Measurements from ENCODE around the gene HOXB5. TPM values are rescaled to one million over a fixed set of nuclear protein-coding genes. Genes with fewer than 3 reads are reported as not detected.

Gene HOXB5
- total and polyA plus RNA-seq, 12 donors = 0.06 to 0.18 (median 0.15) TPM; not detected in 9

- TF ChIP-seq, protein P1, sequence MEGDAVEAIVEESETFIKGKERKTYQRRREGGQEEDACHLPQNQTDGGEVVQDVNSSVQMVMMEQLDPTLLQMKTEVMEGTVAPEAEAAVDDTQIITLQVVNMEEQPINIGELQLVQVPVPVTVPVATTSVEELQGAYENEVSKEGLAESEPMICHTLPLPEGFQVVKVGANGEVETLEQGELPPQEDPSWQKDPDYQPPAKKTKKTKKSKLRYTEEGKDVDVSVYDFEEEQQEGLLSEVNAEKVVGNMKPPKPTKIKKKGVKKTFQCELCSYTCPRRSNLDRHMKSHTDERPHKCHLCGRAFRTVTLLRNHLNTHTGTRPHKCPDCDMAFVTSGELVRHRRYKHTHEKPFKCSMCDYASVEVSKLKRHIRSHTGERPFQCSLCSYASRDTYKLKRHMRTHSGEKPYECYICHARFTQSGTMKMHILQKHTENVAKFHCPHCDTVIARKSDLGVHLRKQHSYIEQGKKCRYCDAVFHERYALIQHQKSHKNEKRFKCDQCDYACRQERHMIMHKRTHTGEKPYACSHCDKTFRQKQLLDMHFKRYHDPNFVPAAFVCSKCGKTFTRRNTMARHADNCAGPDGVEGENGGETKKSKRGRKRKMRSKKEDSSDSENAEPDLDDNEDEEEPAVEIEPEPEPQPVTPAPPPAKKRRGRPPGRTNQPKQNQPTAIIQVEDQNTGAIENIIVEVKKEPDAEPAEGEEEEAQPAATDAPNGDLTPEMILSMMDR (IDR thresholded peaks at IDR 0.05) = no peak
- Histone ChIP-seq H3K36me3 (no peaks in the 10 kb centered on the region), H3K9me3 (peaks cover 0 to 8% (median 0%) of the 10 kb centered on the region in 11 donors), H3K27ac (no peak overlapping the region), H3K4me1 (peaks cover 3 to 38% (median 19%) of the 10 kb centered on the region in 9 donors), H3K27me3 (peaks cover 67 to 100% (median 98%) of the 10 kb centered on the region in 7 donors), H3K4me3 (no peak overlapping the region)
- ATAC-seq (no peak), DNase-seq (no peak)
- 13 to 27% methylated on average over 17 of the region's 17 CpGs for WGBS, 2 donors
- intact Hi-C loops (cut with DNase I) = no loop called here
Measured at GRCh38 chr17:48600244-48601098, 6.9 kb upstream of the HOXB5 start.

- H3K27ac ChIP-seq = no peak overlapping the region
- DNase-seq (no peak), ATAC-seq (no peak)
- TF ChIP-seq, protein P1 (IDR thresholded peaks at IDR 0.05) = no peak
- peaks cover 3 to 38% (median 19%) of the 10 kb centered on the region in 9 donors for H3K4me1 ChIP-seq
- H3K9me3 ChIP-seq = peaks cover 0 to 8% (median 0%) of the 10 kb centered on the region in 11 donors
- peaks cover 68 to 100% (median 98%) of the 10 kb centered on the region in 7 donors for H3K27me3 ChIP-seq
- WGBS, 2 donors = 32 to 42% methylated on average over 5 of the region's 5 CpGs
- no peak overlapping the region for H3K4me3 ChIP-seq
- H3K36me3 ChIP-seq = no peaks in the 10 kb centered on the region
- intact Hi-C loops (cut with DNase I) = loop anchor here in 3 of 10 donors (10.0 kb wide), 2 partner anchors 255 to 265 kb away; no protein-coding TSS in a partner anchor
Measured at GRCh38 chr17:48599354-48599753, 5.8 kb upstream of the HOXB5 start.

- H3K27me3 ChIP-seq = peaks cover 66 to 100% (median 98%) of the 10 kb centered on the region in 7 donors
- 10 to 18% methylated on average over 7 of the region's 7 CpGs for WGBS, 2 donors
Measured at GRCh38 chr17:48598736-48599135, 5.2 kb upstream of the HOXB5 start.

More at GRCh38 chr17:48598736-48599135, 5.2 kb upstream of the HOXB5 start:
- TF ChIP-seq, protein P1 (IDR thresholded peaks at IDR 0.05) = no peak
- ATAC-seq (no peak), DNase-seq (no peak)
- Histone ChIP-seq H3K27ac (no peak overlapping the region), H3K36me3 (no peaks in the 10 kb centered on the region), H3K4me1 (peaks cover 3 to 44% (median 19%) of the 10 kb centered on the region in 9 donors), H3K9me3 (peaks cover 0 to 8% (median 0%) of the 10 kb centered on the region in 11 donors), H3K4me3 (no peak overlapping the region)
- intact Hi-C loops (cut with DNase I) = loop anchor here in 3 of 10 donors (10.0 kb wide), 2 partner anchors 254 to 264 kb away; no protein-coding TSS in a partner anchor
